Activated naive CD8-positive, alpha-beta T cell treated with anti-CD3 and anti-CD28 coated beads for 36 hours (primary cell): ENCODE results near the gene PBX1. TPM values are rescaled to one million over a fixed set of nuclear protein-coding genes. Genes with fewer than 3 reads are reported as not detected.

Source experiments
- DNase-seq: peaks from one replicate; pipeline ENCODE4 v3.0.0; 2021
- H3K27ac Mint-ChIP-seq: one replicate; pipeline ENCODE4 v1.8.0; 2022; ENCODE audit warnings: mild to moderate bottlenecking, moderate library complexity, mixed read lengths
- H3K27me3 Mint-ChIP-seq: one replicate; pipeline ENCODE4 v1.8.0; 2022; ENCODE audit warnings: mild to moderate bottlenecking, mixed read lengths
- H3K36me3 Mint-ChIP-seq: one replicate; pipeline ENCODE4 v1.8.0; 2021; ENCODE audit warnings: mild to moderate bottlenecking, mixed read lengths
- H3K4me1 Mint-ChIP-seq: one replicate; pipeline ENCODE4 v1.8.0; 2021; ENCODE audit warnings: mixed read lengths
- H3K4me3 Mint-ChIP-seq: one replicate; pipeline ENCODE4 v1.8.0; 2022; ENCODE audit warnings: mild to moderate bottlenecking, moderate library complexity, mixed read lengths
- H3K9me3 Mint-ChIP-seq: one replicate; pipeline ENCODE4 v1.8.0; 2022; ENCODE audit warnings: mixed read lengths
- total RNA-seq, 2 experiments: library from RNA; stranded (reverse); gene quantifications; one replicate each; pipeline ENCODE4 v1.2.3, GENCODE V29; 2021

Gene PBX1
- total RNA-seq, 2 experiments from 2014 or later = 0.04 TPM; not detected in 1

- Mint-ChIP-seq H3K4me1 (no peaks in the 10 kb centered on the region), H3K4me3 (no peak overlapping the region), H3K9me3 (no peaks in the 10 kb centered on the region), H3K27ac (no peak overlapping the region), H3K27me3 (no peaks in the 10 kb centered on the region), H3K36me3 (no peaks in the 10 kb centered on the region)
- DNase-seq = no peak
These were observed 51.7 kb downstream of the PBX1 start for GRCh38 chr1:164610538-164611222.

GRCh38 chr1:164611754-164612642, 53.0 kb downstream of the PBX1 start:
- DNase-seq = no peak
- Mint-ChIP-seq H3K4me3 (no peak overlapping the region), H3K27ac (no peak overlapping the region), H3K9me3 (no peaks in the 10 kb centered on the region), H3K36me3 (no peaks in the 10 kb centered on the region), H3K27me3 (no peaks in the 10 kb centered on the region), H3K4me1 (no peaks in the 10 kb centered on the region)

DNA sequence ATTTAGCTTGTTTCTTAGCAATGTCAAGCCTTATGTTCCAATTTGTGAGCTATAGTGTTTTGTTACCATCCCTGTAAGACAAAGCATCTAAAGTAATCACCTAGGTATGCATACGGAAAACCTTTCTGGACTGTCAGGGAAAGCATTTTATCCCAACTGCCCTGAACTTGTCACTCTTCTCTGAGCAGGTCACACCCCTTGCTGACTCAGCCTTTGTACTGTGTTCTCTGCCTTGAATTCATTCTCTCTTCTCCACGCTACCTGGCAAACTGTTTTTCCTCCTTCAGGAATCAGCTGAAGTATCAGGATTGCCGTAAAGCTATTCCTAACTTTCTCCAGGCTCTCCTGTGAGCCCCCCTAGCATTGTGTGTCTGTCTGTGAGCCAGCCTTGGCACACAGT, 54.2 kb downstream of the PBX1 start:
- H3K4me1 Mint-ChIP-seq = no peaks in the 10 kb centered on the region
- no peaks in the 10 kb centered on the region for H3K9me3 Mint-ChIP-seq
- no peaks in the 10 kb centered on the region for H3K36me3 Mint-ChIP-seq
- H3K27me3 Mint-ChIP-seq = no peaks in the 10 kb centered on the region
- no peak overlapping the region for H3K4me3 Mint-ChIP-seq
- H3K27ac Mint-ChIP-seq = no peak overlapping the region
- DNase-seq = no peak

DNA sequence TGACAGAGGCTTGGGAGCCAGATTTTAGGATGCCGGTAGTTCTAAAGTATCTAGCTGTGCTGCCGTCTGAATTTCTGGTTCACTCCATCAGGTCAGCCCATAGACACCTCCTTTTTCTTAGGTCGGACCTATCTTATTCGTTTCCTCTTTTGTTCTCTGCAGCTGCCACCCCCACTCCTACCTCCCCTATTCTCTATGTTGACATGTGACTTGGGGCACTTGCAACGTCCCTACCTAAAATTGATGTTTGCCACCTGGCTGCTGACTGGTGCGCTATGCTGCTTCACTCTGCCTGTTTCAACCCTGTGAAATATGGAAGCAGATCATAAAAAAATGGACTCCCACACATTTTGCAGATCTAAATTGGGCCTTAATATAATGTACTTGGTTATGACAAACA, 55.3 kb downstream of the PBX1 start:
- H3K36me3 Mint-ChIP-seq = no peaks in the 10 kb centered on the region
- no peak overlapping the region for H3K4me3 Mint-ChIP-seq
- no peaks in the 10 kb centered on the region for H3K4me1 Mint-ChIP-seq
- H3K27ac Mint-ChIP-seq = no peak overlapping the region
- no peaks in the 10 kb centered on the region for H3K27me3 Mint-ChIP-seq
- no peaks in the 10 kb centered on the region for H3K9me3 Mint-ChIP-seq
- DNase-seq = no peak

DNA sequence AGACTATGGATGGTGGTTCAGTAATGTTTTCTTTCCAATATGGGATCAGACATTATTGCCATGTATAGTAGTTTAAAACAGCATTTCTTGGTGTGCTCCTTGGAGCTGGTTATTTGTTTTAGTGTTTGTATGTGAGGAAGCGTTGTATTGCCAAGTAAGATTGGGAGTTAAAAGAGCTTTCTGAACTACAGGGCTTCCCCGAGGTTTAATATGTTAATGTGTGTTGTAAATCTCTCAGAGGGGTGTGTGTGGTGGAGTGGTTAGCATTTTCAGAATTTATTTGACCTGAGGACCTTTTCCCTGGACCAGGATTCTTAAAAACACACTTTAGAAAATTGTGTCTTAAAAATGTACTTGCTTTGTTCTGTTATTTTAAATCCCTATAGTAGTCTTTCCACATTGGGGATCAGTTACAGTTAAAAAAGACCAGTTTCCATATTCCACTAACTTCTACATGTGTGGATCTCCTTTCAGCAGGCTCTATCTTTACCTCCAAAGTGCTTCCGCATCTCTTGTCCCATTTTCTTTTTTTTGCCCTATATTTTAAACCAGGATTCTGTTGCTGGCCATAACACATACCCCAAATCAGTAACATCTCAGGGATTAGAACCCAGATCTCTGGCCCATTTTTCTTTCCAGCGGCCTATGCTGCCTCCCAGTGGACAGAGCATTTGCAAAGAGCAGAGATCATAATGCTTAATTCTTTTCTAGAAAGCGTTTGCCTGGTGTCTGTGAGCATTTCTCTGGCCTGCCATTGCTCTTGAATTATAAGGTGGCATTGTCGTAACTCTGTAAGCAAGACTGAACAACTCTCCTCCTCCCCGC, 58.6 kb downstream of the PBX1 start:
- H3K36me3 Mint-ChIP-seq = no peaks in the 10 kb centered on the region
- H3K27ac Mint-ChIP-seq = no peak overlapping the region
- H3K4me3 Mint-ChIP-seq = no peak overlapping the region
- H3K9me3 Mint-ChIP-seq = no peaks in the 10 kb centered on the region
- no peaks in the 10 kb centered on the region for H3K4me1 Mint-ChIP-seq
- no peak for DNase-seq
- no peaks in the 10 kb centered on the region for H3K27me3 Mint-ChIP-seq

- Mint-ChIP-seq H3K27ac (no peak overlapping the region), H3K27me3 (no peaks in the 10 kb centered on the region), H3K36me3 (no peaks in the 10 kb centered on the region), H3K9me3 (no peaks in the 10 kb centered on the region), H3K4me1 (no peaks in the 10 kb centered on the region), H3K4me3 (no peak overlapping the region)
- DNase-seq = no peak
These were observed 59.2 kb downstream of the PBX1 start for GRCh38 chr1:164618202-164618564.

DNA sequence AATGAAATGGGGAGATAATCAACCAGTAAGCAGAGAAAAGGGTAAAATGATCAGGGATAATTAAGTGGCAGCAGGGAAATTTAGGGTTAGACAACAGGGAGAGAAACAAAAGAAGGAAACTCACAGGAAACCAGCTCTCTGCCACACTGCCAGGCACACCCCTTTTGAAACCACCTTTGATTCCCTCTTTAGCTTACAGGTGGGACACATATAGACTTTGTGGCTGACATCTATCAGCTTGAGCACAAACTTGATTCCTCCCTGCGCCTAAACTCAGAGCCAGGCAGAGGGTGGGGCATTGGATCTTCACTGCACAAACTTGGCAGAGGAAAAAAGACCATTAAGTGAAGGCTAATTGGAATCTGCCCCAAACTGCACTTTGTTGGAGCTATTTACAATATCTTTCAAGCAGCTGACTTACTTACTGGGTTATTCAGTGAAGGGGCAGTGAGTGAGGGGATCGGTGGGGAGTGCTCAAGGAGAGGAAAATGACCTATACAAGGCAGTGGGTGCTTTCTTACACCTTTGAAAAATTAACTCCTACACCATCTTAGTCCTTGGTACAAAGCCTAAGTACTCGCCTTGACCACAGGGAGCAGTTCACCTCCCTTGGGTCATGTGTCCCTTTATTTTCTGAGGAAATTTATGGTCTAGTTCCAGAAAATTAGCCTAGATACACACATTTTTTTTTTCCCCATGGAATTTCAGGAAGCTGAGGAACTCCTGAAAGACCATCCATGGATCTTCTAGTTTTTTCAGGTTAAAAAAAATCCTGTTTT, 60.2 kb downstream of the PBX1 start:
- Mint-ChIP-seq H3K36me3 (no peaks in the 10 kb centered on the region), H3K4me3 (no peak overlapping the region)

DNA sequence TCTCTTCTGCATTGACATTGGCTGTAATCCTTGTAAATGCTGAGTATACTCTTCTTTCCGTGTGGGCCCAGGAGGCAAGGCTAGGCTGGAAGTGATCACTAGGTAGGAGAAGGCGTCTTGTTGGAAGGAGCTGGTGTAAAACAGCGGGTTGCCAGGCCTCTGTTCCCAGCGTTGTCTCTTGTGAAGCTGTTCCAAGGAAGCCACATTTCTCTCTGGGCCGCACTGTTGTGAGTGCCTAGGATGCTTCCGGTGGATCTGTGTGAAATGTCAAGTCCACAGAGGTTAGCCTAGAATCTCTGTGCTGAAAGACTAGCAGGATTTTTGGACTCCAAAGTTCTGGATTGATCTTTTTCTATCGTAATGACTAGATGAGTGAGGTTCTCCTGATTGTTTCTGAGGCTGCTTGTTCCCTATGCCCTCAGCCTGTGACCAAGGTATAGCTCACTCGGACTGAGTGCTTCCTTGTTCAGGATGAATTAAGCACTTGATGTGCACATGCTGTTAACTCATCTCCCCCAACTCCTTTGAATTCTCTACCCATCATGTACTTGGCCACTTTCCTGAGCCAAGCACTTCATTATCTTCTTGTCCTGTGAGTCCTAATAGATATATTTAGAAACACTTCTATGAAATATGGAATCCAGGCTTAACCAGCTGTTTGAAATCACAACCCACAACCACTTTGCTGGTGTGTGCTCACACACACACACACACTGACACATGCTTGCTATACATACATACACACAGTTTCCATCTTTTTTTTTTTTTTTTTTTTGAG, 63.3 kb downstream of the PBX1 start:
- Mint-ChIP-seq H3K9me3 (no peaks in the 10 kb centered on the region), H3K4me3 (no peak overlapping the region), H3K27ac (no peak overlapping the region), H3K27me3 (no peaks in the 10 kb centered on the region), H3K36me3 (no peaks in the 10 kb centered on the region), H3K4me1 (peaks cover 2% of the 10 kb centered on the region)
- no peak for DNase-seq

More for the DNA sequence above, 60.2 kb downstream of the PBX1 start:
- H3K27ac Mint-ChIP-seq = no peak overlapping the region
- no peaks in the 10 kb centered on the region for H3K27me3 Mint-ChIP-seq
- DNase-seq = no peak
- no peaks in the 10 kb centered on the region for H3K4me1 Mint-ChIP-seq
- no peaks in the 10 kb centered on the region for H3K9me3 Mint-ChIP-seq

GRCh38 chr1:164623805-164624204, 64.8 kb downstream of the PBX1 start:
- peaks cover 2% of the 10 kb centered on the region for H3K4me1 Mint-ChIP-seq
- no peaks in the 10 kb centered on the region for H3K27me3 Mint-ChIP-seq
- no peak overlapping the region for H3K4me3 Mint-ChIP-seq
- H3K9me3 Mint-ChIP-seq = no peaks in the 10 kb centered on the region
- no peak for DNase-seq
- no peaks in the 10 kb centered on the region for H3K36me3 Mint-ChIP-seq
- H3K27ac Mint-ChIP-seq = no peak overlapping the region

GRCh38 chr1:164624400-164624799, 65.4 kb downstream of the PBX1 start:
- H3K4me1 Mint-ChIP-seq = peaks cover 2% of the 10 kb centered on the region
- no peak overlapping the region for H3K27ac Mint-ChIP-seq

DNA sequence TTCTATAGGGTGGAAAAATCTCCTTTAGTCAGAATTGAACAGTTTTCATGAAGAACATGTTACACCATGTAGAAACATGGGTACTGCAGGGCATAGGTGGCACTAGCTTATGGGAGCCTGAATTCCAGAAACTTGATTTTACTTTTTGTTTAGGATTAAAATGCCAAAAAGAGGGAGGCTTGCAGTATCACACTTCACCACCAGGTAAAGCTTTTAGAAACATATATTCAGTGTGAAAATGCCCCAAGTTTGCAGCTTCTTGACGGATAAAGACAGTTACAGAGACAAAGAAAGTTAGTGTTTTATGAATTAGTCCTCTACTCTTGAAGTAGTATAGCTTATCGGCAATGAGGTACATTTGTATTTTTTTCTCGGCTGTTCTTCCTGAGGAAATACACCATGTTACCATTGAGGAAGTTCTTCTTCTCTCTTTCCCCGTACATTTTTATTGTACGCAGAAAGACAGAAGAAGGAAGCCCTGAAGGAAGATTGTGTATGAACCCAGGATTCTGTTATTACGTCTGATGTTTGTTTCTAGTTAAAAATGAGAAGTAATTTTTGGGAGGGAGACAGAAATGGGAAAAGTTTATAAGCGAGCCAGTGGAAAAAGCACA, 66.1 kb downstream of the PBX1 start:
- Mint-ChIP-seq H3K4me1 (peaks cover 2% of the 10 kb centered on the region), H3K36me3 (no peaks in the 10 kb centered on the region), H3K4me3 (no peak overlapping the region), H3K27ac (no peak overlapping the region), H3K27me3 (no peaks in the 10 kb centered on the region), H3K9me3 (no peaks in the 10 kb centered on the region)
- DNase-seq = no peak

More at GRCh38 chr1:164624400-164624799, 65.4 kb downstream of the PBX1 start:
- Mint-ChIP-seq H3K4me3 (no peak overlapping the region), H3K27me3 (no peaks in the 10 kb centered on the region), H3K9me3 (no peaks in the 10 kb centered on the region), H3K36me3 (no peaks in the 10 kb centered on the region)
- no peak for DNase-seq

DNA sequence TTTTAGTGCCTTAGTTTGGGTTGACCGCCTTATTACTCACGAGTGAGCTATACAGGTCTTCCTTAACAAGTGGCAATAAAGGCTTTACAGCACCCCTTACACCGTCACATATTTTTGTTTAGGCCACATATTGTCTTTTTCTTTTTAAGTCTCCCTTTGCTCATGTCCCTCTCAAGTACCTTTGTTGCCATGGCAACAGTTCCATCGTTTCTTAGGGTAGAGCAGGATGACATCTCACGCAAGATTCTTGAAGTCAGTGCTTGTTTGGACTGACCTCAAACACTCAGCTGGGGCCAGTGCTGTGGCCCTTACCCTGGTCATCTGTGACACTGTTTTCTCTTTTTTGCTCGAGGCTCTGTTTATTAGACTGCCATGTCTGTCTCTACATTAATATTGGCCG, 69.8 kb downstream of the PBX1 start:
- H3K27me3 Mint-ChIP-seq = peaks cover 3% of the 10 kb centered on the region

DNA sequence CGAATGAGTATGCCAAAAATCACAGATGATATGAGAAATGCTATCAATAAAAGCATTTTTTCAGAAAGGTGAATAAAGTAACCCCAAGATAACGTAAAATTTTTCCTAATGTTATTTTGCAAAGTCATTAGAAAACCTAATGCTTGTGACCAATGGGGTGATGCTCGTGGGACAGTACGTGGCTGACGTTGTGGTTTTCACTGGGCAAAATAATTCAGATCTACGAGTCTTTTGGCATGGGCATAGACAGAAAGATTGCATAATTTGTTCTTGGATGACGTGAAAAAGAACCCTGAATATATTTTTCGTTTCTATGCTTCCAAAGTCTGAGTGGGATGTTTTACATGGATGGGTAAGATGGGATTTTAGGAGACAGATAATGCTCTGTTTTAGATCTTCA, 71.0 kb downstream of the PBX1 start:
- Mint-ChIP-seq H3K36me3 (no peaks in the 10 kb centered on the region), H3K27ac (no peak overlapping the region), H3K9me3 (no peaks in the 10 kb centered on the region), H3K27me3 (peaks cover 3% of the 10 kb centered on the region), H3K4me3 (no peak overlapping the region), H3K4me1 (peaks cover 1% of the 10 kb centered on the region)
- DNase-seq = no peak

More for the DNA sequence above, 69.8 kb downstream of the PBX1 start:
- H3K4me3 Mint-ChIP-seq = no peak overlapping the region
- H3K36me3 Mint-ChIP-seq = no peaks in the 10 kb centered on the region
- H3K4me1 Mint-ChIP-seq = peaks cover 2% of the 10 kb centered on the region
- no peak overlapping the region for H3K27ac Mint-ChIP-seq
- DNase-seq = no peak
- H3K9me3 Mint-ChIP-seq = no peaks in the 10 kb centered on the region
